Stimulated activated CD8-positive, alpha-beta memory T cell treated with anti-CD3 and anti-CD28 coated beads, Interleukin-15, amount 100 ng/mL, for 48 hours (primary cell): ENCODE results near the gene DCAF7.

Experiments
- DNase-seq, 2 donors: peaks; one replicate each; pipeline ENCODE4 v3.0.0-alpha.2; 2020; ENCODE audit warnings: low read depth in 2 of 2

Gene DCAF7

GRCh38 chr17:63544467-63545301, 5.6 kb upstream of the DCAF7 start:
- DNase-seq: no peak

DNA sequence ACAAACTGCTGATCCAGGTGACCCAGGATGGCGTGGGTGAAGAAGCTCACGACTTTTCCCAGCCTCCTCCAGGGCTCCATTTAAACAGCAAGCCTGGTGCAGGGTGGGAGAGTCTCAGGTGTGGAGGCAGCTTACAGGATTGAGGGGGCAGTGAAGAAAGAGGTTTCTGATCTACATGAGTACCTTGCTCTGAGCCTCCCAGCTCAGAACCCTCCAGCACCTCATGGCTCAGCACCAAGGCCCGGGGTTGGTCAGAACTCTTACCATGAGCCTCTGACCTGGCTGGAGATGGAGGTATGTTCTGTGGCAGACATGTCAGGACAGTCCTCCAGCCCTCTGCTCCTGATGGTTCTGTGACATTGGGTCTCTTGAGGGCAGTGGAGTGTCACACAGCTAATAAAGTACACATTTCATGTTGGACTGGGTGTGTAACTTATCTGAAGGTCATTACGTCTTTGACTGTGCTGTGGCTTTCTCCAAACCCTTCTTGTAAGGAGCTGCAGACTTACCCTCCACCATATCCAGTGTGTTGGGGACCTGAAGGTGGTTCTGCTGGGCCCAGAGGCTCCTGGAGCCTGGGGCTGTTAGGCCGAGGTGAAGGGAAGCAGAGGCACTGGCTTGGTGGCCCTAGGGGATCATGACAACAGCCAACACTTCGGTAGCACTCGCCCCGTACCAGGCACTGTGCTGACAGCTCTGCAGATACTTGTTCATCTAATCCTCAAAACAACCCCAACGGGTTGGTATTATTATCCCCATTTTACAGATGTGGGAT, 3.8 kb upstream of the DCAF7 start:
- DNase-seq: no peak

- no peak for DNase-seq
Observed at GRCh38 chr17:63547083-63547523, 3.2 kb upstream of the DCAF7 start.

DNA sequence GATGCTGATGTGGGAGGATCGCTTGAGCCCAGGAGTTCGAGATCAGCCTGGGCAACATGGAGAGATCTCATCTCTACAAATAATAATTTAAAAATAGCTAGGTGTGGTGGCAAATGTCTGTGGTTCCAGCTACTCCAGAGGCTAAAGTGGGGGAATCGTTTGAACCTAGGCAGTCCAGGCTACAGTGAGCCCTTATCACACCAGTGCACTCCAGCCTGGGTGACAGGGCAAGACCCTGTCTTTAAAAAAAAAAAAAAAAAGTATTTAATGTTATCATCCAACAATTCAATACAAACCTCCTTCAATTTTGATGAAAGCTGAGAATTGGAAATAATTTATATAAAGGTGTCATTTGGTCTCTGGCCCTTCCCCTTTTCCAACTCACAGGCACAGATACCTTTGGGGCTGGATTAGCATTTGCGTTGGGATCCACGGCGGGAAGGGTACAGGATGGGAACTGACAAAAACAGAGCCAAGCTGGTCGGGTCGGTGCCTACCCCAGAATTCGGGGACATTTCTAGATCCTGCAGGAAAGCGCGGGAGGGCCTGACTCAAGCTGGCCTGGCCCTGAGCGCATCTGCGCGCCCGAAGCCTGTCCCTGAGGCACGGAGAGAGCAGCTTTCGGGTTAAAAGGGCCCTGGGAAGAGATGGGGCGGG, 860 bp upstream of the DCAF7 start:
- no peak for DNase-seq

GRCh38 chr17:63550817-63551639, 751 bp downstream of the DCAF7 start:
- DNase-seq: no peak

DNA sequence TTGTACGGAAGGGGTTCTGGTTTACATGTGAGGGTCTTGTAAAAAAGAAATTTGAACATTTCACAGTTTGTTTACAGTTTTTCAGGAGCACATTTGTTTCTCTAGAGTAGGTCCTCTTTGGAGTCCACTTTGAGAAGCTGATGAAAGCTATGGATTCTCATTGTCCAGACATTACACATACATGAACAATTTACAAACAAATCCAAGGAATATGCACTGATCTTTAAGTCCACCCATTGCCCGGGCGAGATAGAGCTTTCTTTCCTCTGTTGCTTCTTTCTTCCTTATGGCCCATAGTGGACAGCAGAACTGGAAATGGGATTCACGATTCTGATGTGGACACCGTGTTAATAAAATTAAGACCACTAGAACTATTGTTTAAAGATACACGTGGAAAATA, 1.9 kb downstream of the DCAF7 start:
- DNase-seq: no peak

DNA sequence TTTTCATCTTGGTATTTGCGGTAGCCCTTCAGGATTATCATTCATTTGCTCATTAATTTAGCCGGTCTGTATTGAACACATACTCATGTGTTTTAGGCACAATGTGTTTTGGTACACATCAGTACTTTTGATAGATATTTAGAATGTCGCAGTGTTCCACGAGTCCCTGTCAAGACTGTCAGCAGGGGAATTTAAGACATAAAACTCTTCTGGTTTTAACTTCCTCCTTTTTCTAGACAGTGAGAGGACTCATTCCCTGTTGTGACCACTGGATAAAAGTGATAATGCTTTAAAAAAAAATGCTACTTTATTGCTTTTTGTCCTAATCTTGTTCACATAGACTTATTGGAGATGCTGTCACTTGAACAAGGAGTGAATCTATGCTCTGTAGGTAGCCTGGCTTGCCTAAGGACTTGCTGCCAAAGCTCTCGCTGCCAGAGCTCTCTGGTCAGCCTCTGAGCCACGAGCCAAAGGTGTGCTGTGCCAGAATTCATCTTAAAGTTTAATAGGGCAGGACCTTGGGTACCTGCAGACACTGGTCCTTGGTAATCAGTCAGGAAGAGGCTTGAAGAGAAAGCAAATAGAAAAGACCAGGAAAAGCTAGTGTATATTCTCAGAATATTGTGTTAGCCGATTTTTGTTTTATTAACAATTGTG, 5.4 kb downstream of the DCAF7 start:
- DNase-seq: no peak

- no peak for DNase-seq
Observed at GRCh38 chr17:63557416-63557815, 7.1 kb downstream of the DCAF7 start.

- no peak for DNase-seq
Observed at GRCh38 chr17:63558441-63558840, 8.2 kb downstream of the DCAF7 start.

DNA sequence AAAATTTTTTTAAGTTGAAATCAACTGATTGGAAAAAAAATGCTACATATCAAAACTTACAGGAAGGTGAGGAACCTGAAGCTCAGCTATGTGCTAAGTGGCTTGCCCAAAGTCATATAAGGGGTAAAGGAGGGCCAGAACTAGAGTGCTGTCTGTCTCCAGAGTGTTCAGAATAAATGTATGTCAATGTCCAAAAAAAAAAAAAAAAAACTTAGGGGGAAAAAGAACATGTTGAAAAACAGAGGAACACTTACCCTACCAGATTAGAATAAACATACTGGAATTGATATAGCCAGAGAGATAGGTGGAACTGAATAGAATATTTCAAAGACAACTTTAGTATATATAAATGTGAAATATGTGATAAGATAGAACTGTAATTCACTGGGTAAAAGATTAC, 11.5 kb downstream of the DCAF7 start:
- DNase-seq: no peak

GRCh38 chr17:63563339-63563738, 13.1 kb downstream of the DCAF7 start:
- no peak for DNase-seq

DNA sequence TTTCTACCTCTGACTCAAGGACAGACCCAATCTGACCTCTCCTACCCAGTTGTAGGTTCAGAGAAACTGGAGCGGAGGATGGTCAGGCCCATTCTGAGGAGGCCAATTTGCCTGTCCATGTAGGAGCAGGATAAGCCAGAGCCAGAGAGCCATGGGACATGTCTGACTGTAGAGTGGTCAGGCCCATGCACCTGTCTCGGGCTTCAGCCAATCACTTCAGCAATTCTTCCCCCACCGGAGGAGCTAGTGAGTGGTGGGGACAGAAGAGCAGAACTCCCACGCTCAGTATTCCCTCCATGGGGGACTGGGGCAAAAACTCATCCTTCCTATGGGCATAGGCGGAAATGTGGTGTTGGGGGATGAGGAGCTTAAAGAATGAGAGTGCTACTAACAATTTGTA, 14.3 kb downstream of the DCAF7 start:
- DNase-seq: no peak

DNA sequence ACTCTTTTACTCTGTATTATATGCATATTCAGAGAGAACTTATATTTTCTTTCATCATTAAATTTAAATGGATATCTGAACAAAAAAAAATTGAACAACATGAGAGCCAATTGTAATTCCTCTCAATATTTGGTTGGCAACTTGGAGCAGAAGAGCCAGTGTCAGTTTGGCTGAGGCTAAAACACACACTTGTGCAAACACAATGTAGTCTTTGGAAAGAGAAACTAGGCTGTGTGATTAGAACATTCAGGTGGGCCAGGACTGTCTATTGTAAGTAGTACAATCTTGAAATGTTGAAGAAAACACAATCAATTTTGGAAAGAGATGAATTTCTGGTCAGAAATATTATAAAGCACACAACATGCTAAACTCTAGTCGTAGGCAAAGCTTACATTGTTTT, 17.0 kb downstream of the DCAF7 start:
- DNase-seq: no peak

DNA sequence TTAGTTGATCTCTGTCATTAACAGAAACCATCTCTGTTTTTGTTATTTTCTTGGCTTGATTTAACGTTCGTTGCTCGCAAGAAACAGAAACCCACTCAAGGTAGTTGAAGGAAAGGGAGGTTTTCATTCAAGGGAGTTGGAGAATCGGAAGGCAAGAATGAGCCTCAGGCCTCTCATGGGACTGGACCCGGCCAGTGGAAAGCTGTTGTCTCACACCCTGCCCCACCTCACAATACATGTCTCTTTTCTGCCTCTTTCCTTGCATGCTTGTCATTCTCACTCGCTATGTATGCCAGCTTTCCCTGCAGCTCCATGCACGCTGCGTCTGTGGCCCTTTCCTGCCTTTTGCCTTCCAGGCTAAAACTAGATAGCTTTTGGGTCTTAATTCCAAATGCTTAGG, 18.3 kb downstream of the DCAF7 start:
- DNase-seq: no peak

- no peak for DNase-seq
Observed at GRCh38 chr17:63571632-63572310, 21.5 kb downstream of the DCAF7 start.

GRCh38 chr17:63573634-63574033, 23.4 kb downstream of the DCAF7 start:
- DNase-seq: no peak

GRCh38 chr17:63578027-63578768, 27.9 kb downstream of the DCAF7 start:
- no peak for DNase-seq

- DNase-seq: no peak
Observed at GRCh38 chr17:63578769-63579111, 28.5 kb downstream of the DCAF7 start.

- DNase-seq: no peak
Observed at GRCh38 chr17:63579633-63580032, 29.4 kb downstream of the DCAF7 start.

- DNase-seq: no peak
Observed at GRCh38 chr17:63587770-63588169, 37.5 kb downstream of the DCAF7 start.
